UCSD-AML1 (cell line): Measurements from ENCODE around the gene SLC7A1.

Source experiments
- DNase-seq: peaks from one replicate; lab custom pipeline; 2025; ENCODE audit not compliant: unreplicated experiment; lab: John Stamatoyannopoulos, UW

SLC7A1 gene

GRCh38 chr13:29511980-29512379 lies 83.5 kb downstream of the SLC7A1 start:
- no peak for DNase-seq

DNA sequence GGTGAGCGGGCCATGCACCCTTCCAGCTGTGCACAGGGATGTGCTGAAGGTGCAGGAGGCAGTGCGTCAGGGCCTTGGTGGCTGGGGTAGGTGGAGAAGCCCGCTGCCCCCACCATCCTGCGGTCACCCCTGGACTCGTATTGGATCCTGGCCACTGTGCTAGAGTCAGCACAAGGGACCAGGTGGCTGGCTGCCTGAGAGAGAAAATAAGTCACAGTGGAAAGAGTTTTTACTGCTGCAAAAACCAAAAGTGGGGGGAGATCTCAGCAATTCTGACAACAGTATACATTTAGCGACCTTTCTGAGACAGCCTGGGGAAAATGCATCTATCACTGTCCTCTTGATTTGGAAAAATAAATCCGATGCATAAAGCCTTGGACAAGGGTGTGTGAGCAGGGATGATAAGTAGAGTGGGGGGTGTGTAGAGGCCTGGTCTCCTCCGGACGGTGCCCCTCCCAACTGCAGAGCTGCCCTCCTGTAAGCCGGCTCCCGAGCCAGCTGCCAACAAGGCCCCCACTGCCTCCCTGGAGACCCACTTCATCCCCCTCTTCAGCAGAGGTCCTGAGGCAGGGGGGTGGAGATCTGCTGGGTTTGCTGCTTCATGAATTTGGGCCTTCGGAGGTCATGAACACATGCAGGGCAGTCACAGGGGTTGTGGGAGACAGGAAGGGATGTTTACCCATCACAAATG lies 84.2 kb downstream of the SLC7A1 start:
- no peak for DNase-seq

- DNase-seq: no peak
These were observed 84.8 kb downstream of the SLC7A1 start for GRCh38 chr13:29510651-29511084.

DNA sequence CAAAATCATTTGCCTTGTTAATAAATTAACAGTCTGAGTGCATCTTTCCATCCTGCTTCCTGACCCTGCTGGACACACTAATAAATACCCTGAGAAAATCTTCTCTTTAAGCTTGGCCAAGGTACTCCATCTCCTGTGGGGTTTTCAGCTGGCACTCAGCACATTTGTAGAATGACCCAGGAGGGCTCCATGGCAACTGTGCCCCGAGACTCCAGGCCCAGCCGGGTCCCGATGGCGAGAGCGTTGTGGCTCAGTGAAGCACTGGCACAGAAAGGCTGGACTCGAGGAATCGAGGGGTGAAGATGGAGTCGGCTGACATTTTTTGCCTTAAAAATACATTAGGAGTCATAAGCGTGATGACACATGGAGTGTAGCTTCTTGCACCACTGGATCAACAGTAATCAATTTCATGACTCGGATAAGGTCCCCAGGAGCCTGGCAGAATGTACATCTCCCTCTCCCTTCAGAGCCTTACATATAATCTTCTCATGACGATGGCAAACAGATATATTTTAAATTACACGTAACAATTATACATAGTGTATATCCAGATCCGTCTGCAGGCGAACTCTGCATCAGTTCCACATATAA lies 85.4 kb downstream of the SLC7A1 start:
- no peak for DNase-seq

GRCh38 chr13:29508876-29509252 lies 86.6 kb downstream of the SLC7A1 start:
- DNase-seq: no peak

DNA sequence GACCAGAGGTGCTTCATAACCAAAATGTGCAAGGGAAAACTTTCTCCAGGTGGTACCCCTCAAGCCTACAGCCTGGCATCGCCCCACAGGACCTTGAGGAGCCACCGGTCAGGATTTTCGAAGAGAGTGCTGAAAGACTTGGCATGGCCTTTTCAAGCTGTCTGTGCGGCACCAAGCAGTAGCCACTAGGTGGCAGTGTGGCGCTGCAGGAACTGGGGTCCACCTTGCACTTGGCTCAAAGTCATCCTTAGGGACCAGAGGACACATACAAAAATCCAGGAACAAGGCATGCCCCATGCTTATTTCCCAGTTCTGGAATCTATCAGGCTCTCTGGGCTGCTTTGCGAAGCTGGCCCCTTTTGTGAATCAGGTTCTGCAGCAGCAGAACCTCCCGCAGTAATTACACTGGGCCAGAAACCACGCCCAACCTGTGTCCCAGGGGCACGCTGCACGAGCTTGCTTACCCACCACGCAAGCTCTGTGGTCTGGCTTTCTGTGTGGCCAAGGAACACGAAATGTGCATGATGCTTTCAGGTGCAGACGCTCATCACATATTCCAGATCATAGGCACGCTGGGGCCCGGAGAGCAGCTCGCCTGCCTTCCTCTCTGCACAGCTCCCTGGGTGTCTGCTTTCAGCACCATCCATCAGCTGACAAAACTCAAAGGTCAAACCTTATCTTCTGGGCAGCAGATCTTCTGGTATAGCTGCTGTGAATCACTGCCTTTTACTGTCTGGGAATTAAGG lies 87.2 kb downstream of the SLC7A1 start:
- DNase-seq: peak; percentile 77

GRCh38 chr13:29507356-29507755 lies 88.1 kb downstream of the SLC7A1 start:
- no peak for DNase-seq

DNA sequence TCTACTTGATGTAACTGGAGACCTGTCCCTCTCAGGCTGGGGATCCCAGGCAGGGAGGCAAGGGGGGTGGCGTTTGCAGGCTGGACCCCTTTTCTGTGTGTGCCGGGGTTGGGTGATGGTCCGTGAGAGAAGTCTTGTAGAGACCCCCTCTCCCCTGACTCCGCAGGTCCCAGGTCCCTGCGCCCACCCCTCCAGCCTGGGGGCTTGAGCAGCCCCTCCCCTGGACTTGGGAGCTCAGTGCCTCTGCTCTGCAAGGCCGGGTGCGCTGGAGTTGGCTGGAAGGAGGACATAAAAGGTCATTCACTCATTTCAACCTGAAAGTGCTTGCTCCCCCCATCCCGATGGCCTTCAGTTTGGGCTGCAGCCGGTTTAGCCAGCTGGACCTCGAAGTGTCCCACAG lies 89.5 kb downstream of the SLC7A1 start:
- no peak for DNase-seq

GRCh38 chr13:29505511-29505910 lies 90.0 kb downstream of the SLC7A1 start:
- DNase-seq: no peak

DNA sequence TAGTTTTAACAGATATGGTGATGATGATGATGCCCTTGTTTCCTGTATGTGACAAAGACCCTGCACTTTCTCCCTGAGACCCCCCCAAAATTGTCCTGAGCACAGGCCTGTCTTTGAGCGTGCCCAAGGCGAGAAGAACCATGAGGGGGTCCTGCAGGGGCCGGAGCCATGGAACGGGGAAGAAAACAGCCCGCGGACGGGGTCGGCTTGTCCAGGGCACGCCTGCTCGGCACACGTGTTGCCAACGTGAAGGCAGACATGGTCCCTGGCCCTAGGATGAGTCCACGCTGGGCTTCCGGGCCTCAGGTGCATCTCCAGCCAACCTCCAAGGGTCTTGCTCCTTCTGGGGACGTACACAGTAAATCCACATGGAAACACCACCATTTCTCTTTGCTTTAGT lies 90.8 kb downstream of the SLC7A1 start:
- DNase-seq: no peak

DNA sequence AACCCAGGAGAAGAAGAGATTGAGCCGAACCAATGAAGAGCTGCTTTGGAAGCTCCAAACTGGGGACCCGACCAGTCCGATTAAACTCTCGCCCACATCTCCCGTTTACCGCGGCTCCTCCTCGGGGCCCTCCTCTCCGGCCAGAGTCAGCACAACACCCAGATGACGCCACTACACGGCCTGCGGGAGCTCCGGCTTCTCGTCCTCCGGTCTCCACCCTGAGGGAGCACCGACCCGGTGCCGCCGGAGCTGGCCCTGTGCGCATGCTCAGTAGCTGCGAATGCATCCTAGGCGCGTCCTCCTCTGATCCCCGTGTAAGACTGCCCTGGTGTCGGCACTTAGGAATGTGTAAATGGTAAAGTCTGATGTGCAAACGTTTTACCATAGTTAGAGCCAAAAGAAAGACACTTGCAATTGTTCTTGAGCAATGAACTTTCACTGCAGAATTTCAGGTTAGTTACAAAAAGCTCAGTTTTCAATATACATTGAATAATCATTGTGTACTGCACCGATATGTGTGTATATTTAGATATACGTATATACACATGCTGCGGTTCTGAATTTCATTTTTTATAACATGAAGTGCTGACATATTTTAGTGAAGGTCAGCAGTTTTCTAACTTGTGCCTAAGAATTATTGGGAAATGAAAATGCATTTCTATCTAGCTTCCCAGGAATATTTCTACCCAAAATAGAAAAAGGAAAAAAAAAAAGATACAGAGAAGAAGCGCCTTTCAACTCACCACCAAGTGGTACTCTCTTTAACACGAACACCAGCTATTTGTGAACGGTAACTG lies 92.2 kb downstream of the SLC7A1 start:
- no peak for DNase-seq

- DNase-seq: no peak
These were observed 93.0 kb downstream of the SLC7A1 start for GRCh38 chr13:29502391-29503008.

DNA sequence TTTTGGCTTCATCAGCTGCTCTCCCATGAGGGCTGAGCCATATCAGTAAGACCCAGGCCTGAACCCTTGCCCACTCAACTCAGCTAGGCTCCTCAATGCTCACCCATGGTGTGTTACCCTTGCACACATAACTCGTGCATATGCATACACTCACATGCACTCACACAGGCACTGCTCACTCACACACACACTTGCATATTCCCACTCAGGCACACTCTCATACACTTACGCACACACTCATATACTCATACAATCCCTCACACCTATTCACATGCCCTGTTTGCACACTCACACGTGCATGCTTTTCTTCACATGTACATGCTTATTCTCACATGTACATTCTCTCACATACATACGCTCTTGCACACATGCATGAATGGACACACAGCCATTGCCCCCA lies 93.8 kb downstream of the SLC7A1 start:
- DNase-seq: no peak

- no peak for DNase-seq
These were observed 95.1 kb downstream of the SLC7A1 start for GRCh38 chr13:29500386-29500785.

DNA sequence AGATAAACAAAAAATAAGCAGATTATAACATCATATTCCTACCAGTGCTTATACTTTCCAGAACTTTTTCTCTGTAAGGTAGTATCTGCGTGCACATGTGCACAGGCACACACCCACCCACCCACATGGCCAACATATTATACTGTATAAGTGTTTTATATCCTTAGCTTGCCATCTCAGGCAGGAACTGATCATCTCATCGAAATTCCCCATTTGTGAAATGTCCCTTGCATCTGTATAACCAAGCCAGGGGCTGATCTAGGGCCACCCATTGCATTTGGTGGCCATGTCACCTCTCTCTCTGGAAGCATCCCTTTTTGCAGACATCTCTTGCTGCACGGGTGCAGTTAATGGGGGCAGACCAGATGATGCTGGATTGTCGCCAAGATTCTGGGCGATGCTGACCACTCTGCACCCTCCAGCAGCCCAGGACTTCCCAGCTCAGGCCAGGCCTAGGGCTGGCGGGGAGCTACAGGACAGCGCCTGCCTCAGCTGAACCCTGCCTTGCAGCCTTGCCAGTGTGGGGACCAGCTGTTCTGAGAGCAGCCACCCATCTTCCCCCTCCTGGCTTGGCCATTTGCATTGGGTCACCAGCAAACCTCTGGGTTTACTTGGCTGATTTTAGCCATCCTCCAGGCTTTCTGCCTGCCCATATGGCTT lies 95.9 kb downstream of the SLC7A1 start:
- DNase-seq: no peak

GRCh38 chr13:29498426-29499040 lies 97.0 kb downstream of the SLC7A1 start:
- no peak for DNase-seq

DNA sequence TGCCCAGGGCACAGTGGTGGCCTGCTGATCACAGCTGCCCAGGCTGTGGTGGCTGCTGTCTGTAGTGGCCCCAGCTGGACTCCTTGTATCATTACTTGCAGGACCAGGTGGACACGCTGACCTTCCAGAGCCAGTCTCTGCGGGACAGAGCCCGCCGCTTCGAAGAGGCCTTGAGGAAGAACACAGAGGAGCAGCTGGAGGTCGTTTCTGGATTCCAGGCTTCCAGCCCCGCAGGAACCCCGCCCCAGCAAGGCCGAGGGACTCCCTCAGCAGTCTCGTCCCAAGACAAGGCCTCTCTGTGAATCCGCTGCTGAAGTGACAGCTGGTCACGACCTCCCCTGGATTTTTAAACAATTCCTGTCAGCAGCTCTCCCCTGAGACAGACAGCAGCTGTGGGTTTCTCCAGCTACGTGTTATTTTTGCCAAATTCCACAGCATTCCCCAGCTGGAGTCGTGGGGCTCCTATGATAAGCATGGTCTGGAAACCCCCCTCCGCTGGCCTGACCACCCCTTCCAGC lies 98.3 kb downstream of the SLC7A1 start:
- no peak for DNase-seq

DNA sequence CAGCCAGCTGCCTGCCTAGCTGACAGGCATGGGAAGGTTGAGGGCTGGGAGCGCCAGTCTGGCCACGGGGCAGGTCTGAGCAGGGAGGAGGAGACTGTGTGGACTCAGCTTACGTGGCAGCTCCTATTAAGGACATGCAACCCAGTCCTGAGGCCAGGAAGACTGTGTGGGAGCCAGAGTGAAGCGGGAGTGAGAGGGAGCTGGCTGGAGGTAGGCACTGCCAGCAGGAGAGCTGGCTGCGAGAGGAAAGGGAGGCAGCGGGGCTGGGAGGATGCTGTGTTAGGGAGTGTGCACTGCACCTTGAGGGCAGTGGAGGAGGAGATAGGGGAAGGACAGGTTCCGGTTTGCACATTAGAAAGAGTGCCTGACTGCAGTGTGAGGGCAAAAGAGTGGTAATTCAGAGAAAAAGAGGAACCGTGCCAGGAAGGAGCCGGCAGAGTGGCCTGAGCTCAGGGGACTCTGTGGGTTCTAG lies 99.2 kb downstream of the SLC7A1 start:
- peak; percentile 75 for DNase-seq

- no peak for DNase-seq
These were observed 101.0 kb downstream of the SLC7A1 start for GRCh38 chr13:29494520-29494919.

DNA sequence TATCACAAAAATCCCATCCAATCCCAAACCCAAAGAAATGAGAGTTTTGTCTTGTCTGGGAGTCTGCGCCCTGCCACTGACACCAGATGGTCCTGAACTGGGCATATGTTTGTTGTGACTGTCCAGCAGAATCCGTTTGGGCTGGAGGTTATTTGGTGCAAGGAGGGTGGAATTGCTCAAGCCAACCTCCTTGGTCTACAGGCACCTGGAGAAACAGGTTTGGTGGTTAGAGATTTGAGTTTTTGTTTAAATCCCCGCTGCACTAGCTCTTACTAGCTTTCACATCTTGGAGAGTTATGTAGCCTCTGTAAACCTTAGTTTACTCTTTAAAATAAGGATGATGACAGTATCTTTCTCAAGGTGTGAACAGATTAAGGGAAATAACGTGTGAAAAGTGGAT lies 101.7 kb downstream of the SLC7A1 start:
- no peak for DNase-seq
